ENCODE data around the gene ZNF25.
"Not testable (repeated sequence)": the region's sequence is repeated elsewhere in the genome, so short reads cannot be mapped to it uniquely, and the experiment has no call there.

Gene ZNF25

GRCh38 chr10:37976091-37976879 is at the start of gene ZNF25:
Gene ZNF25, minus strand, starts transcription at chr10:37976647. Its CDS starts 4,925 bp downstream, at chr10:37971722.
- Histone ChIP-seq H3K36me3 (ENCODE audit: control insufficient read depth in 1 of 2, insufficient read depth in 2 of 2, low read length in 2 of 2) (peaks cover 0 to 2% of the 10 kb centered on the region in 2 donors), H3K4me1 (ENCODE audit: control insufficient read depth in 1 of 2, insufficient read depth in 2 of 2, low read length in 2 of 2) (peaks cover 0 to 10% of the 10 kb centered on the region in 2 donors), H3K9me3 (ENCODE audit: control insufficient read depth in 1 of 2, low read length in 2 of 2) (no peaks in the 10 kb centered on the region), H3K27ac (ENCODE audit: low read length) (peak within 1 kb of the TSS; percentile 93), H3K27me3 (ENCODE audit: low read depth, low read length) (no peaks in the 10 kb centered on the region), H3K4me3 (ENCODE audit: low read depth in 1 of 2, low read length in 2 of 2) (peak within 1 kb of the TSS; percentile 82 to 89)

- H3K36me3 ChIP-seq (ENCODE audit: control insufficient read depth in 1 of 2, insufficient read depth in 2 of 2, low read length in 2 of 2), result peaks cover 6 to 52% of the 10 kb centered on the region in 2 donors
- H3K4me3 ChIP-seq (ENCODE audit: low read depth in 1 of 2, low read length in 2 of 2), result no peak overlapping the region
- no peaks in the 10 kb centered on the region for H3K9me3 ChIP-seq (ENCODE audit: control insufficient read depth in 1 of 2, low read length in 2 of 2)
- no peaks in the 10 kb centered on the region for H3K27me3 ChIP-seq (ENCODE audit: low read depth, low read length)
- H3K4me1 ChIP-seq (ENCODE audit: control insufficient read depth in 1 of 2, insufficient read depth in 2 of 2, low read length in 2 of 2), result no peaks in the 10 kb centered on the region
- no peak overlapping the region for H3K27ac ChIP-seq (ENCODE audit: low read length)
Observed at GRCh38 chr10:38025283-38025682, 48.8 kb upstream of the ZNF25 start.

- not testable (repeated sequence) for H3K9me3 ChIP-seq (ENCODE audit: control insufficient read depth in 1 of 2, low read length in 2 of 2); H3K4me3 ChIP-seq (ENCODE audit: low read depth in 1 of 2, low read length in 2 of 2); H3K4me1 ChIP-seq (ENCODE audit: control insufficient read depth in 1 of 2, insufficient read depth in 2 of 2, low read length in 2 of 2); H3K27me3 ChIP-seq (ENCODE audit: low read depth, low read length); H3K27ac ChIP-seq (ENCODE audit: low read length)
- H3K36me3 ChIP-seq (ENCODE audit: control insufficient read depth in 1 of 2, insufficient read depth in 2 of 2, low read length in 2 of 2), result peaks cover 28 to 63% of the 10 kb centered on the region in 2 donors
Observed at GRCh38 chr10:38019124-38019523, 42.7 kb upstream of the ZNF25 start.

- H3K9me3 ChIP-seq (ENCODE audit: control insufficient read depth in 1 of 2, low read length in 2 of 2), result no peaks in the 10 kb centered on the region
- no peak overlapping the region for H3K27ac ChIP-seq (ENCODE audit: low read length)
- H3K27me3 ChIP-seq (ENCODE audit: low read depth, low read length), result no peaks in the 10 kb centered on the region
- H3K4me3 ChIP-seq (ENCODE audit: low read depth in 1 of 2, low read length in 2 of 2), result no peak overlapping the region
- H3K4me1 ChIP-seq (ENCODE audit: control insufficient read depth in 1 of 2, insufficient read depth in 2 of 2, low read length in 2 of 2), result peaks cover 0 to 5% of the 10 kb centered on the region in 2 donors
- peaks cover 28 to 51% of the 10 kb centered on the region in 2 donors for H3K36me3 ChIP-seq (ENCODE audit: control insufficient read depth in 1 of 2, insufficient read depth in 2 of 2, low read length in 2 of 2)
Observed at GRCh38 chr10:38016354-38016753, 39.9 kb upstream of the ZNF25 start.

- Histone ChIP-seq H3K4me1 (ENCODE audit: control insufficient read depth in 1 of 2, insufficient read depth in 2 of 2, low read length in 2 of 2) (peaks cover 0 to 5% of the 10 kb centered on the region in 2 donors), H3K27me3 (ENCODE audit: low read depth, low read length) (no peaks in the 10 kb centered on the region), H3K4me3 (ENCODE audit: low read depth in 1 of 2, low read length in 2 of 2) (peak within 1 kb of the TSS; percentile 69 to 78), H3K36me3 (ENCODE audit: control insufficient read depth in 1 of 2, insufficient read depth in 2 of 2, low read length in 2 of 2) (peaks cover 0 to 4% of the 10 kb centered on the region in 2 donors), H3K9me3 (ENCODE audit: control insufficient read depth in 1 of 2, low read length in 2 of 2) (no peaks in the 10 kb centered on the region), H3K27ac (ENCODE audit: low read length) (peak within 1 kb of the TSS; percentile 90)
Observed at GRCh38 chr10:38010119-38010903, 33.9 kb upstream of the ZNF25 start, which contains the start of gene ZNF33A. Gene ZNF33A, plus strand, starts transcription at chr10:38010675. Its CDS starts 1,667 bp downstream, at chr10:38012342.

- Histone ChIP-seq H3K36me3 (ENCODE audit: control insufficient read depth in 1 of 2, insufficient read depth in 2 of 2, low read length in 2 of 2) (no peaks in the 10 kb centered on the region), H3K27me3 (ENCODE audit: low read depth, low read length) (no peaks in the 10 kb centered on the region), H3K27ac (ENCODE audit: low read length) (no peak overlapping the region), H3K9me3 (ENCODE audit: control insufficient read depth in 1 of 2, low read length in 2 of 2) (no peaks in the 10 kb centered on the region), H3K4me1 (ENCODE audit: control insufficient read depth in 1 of 2, insufficient read depth in 2 of 2, low read length in 2 of 2) (peaks cover 0 to 5% of the 10 kb centered on the region in 2 donors), H3K4me3 (ENCODE audit: low read depth in 1 of 2, low read length in 2 of 2) (no peak overlapping the region)
Observed at GRCh38 chr10:38007991-38008390, 31.5 kb upstream of the ZNF25 start.

GRCh38 chr10:38007551-38007950 is 31.1 kb upstream of the ZNF25 start:
- peaks cover 0 to 5% of the 10 kb centered on the region in 2 donors for H3K4me1 ChIP-seq (ENCODE audit: control insufficient read depth in 1 of 2, insufficient read depth in 2 of 2, low read length in 2 of 2)

GRCh38 chr10:38003588-38003987 is 27.1 kb upstream of the ZNF25 start:
- Histone ChIP-seq H3K4me1 (ENCODE audit: control insufficient read depth in 1 of 2, insufficient read depth in 2 of 2, low read length in 2 of 2) (no peaks in the 10 kb centered on the region), H3K9me3 (ENCODE audit: control insufficient read depth in 1 of 2, low read length in 2 of 2) (no peaks in the 10 kb centered on the region), H3K27ac (ENCODE audit: low read length) (no peak overlapping the region), H3K27me3 (ENCODE audit: low read depth, low read length) (no peaks in the 10 kb centered on the region), H3K36me3 (ENCODE audit: control insufficient read depth in 1 of 2, insufficient read depth in 2 of 2, low read length in 2 of 2) (no peaks in the 10 kb centered on the region), H3K4me3 (ENCODE audit: low read depth in 1 of 2, low read length in 2 of 2) (no peak overlapping the region)

More at GRCh38 chr10:38007551-38007950, 31.1 kb upstream of the ZNF25 start:
- H3K27ac ChIP-seq (ENCODE audit: low read length), result no peak overlapping the region
- H3K9me3 ChIP-seq (ENCODE audit: control insufficient read depth in 1 of 2, low read length in 2 of 2), result no peaks in the 10 kb centered on the region
- H3K36me3 ChIP-seq (ENCODE audit: control insufficient read depth in 1 of 2, insufficient read depth in 2 of 2, low read length in 2 of 2), result no peaks in the 10 kb centered on the region
- no peaks in the 10 kb centered on the region for H3K27me3 ChIP-seq (ENCODE audit: low read depth, low read length)
- no peak overlapping the region for H3K4me3 ChIP-seq (ENCODE audit: low read depth in 1 of 2, low read length in 2 of 2)

- Histone ChIP-seq H3K4me3 (ENCODE audit: low read depth in 1 of 2, low read length in 2 of 2) (no peak overlapping the region), H3K9me3 (ENCODE audit: control insufficient read depth in 1 of 2, low read length in 2 of 2) (no peaks in the 10 kb centered on the region), H3K27me3 (ENCODE audit: low read depth, low read length) (no peaks in the 10 kb centered on the region), H3K36me3 (ENCODE audit: control insufficient read depth in 1 of 2, insufficient read depth in 2 of 2, low read length in 2 of 2) (no peaks in the 10 kb centered on the region), H3K4me1 (ENCODE audit: control insufficient read depth in 1 of 2, insufficient read depth in 2 of 2, low read length in 2 of 2) (no peaks in the 10 kb centered on the region), H3K27ac (ENCODE audit: low read length) (no peak overlapping the region)
Observed at GRCh38 chr10:38003026-38003425, 26.6 kb upstream of the ZNF25 start.

- H3K27ac ChIP-seq (ENCODE audit: low read length); H3K4me1 ChIP-seq (ENCODE audit: control insufficient read depth in 1 of 2, insufficient read depth in 2 of 2, low read length in 2 of 2); H3K4me3 ChIP-seq (ENCODE audit: low read depth in 1 of 2, low read length in 2 of 2); H3K27me3 ChIP-seq (ENCODE audit: low read depth, low read length); H3K36me3 ChIP-seq (ENCODE audit: control insufficient read depth in 1 of 2, insufficient read depth in 2 of 2, low read length in 2 of 2); H3K9me3 ChIP-seq (ENCODE audit: control insufficient read depth in 1 of 2, low read length in 2 of 2): not testable (repeated sequence)
Observed at GRCh38 chr10:38000474-38000873, 24.0 kb upstream of the ZNF25 start.

- H3K27me3 ChIP-seq (ENCODE audit: low read depth, low read length); H3K9me3 ChIP-seq (ENCODE audit: control insufficient read depth in 1 of 2, low read length in 2 of 2); H3K36me3 ChIP-seq (ENCODE audit: control insufficient read depth in 1 of 2, insufficient read depth in 2 of 2, low read length in 2 of 2); H3K4me3 ChIP-seq (ENCODE audit: low read depth in 1 of 2, low read length in 2 of 2); H3K27ac ChIP-seq (ENCODE audit: low read length); H3K4me1 ChIP-seq (ENCODE audit: control insufficient read depth in 1 of 2, insufficient read depth in 2 of 2, low read length in 2 of 2): not testable (repeated sequence)
Observed at GRCh38 chr10:37998920-37999319, 22.5 kb upstream of the ZNF25 start.
